Adrenal gland (tissue), 5 donors: ENCODE data around the gene CYSTM1.

ENCODE experiments used
- CTCF ChIP-seq, 6 experiments: fragments of 450-650 bp in 4 of 6; fragments of 200-600 bp in 2 of 6; sonication (generic) in 1 of 6; IDR thresholded peaks; 1 replicate in 5 of 6; 2 replicates in 1 of 6; pipeline versions ENCODE4 v1.5.1 to v1.8.0; 2016 to 2021; ENCODE audit warnings: antibody characterized with exemption in 6 of 6, mild to moderate bottlenecking in 2 of 6, moderate library complexity in 1 of 6
- POLR2A ChIP-seq, 2 donors: fragments of 450-650 bp; IDR thresholded peaks; one replicate each; pipeline ENCODE4 v1.6.1; 2017; ENCODE audit warnings: antibody characterized with exemption in 2 of 2, mild to moderate bottlenecking in 2 of 2, moderate library complexity in 1 of 2
- donor health status: DM: no; HTN: no; CAD: no.

- TF ChIP-seq CTCF (IDR thresholded peaks at IDR 0.05) (no peak), POLR2A (IDR thresholded peaks at IDR 0.05) (no peak)
These were observed 15.7 kb upstream of the CYSTM1 start for GRCh38 chr5:140159014-140159927.
